ENCODE measurements around the gene FOXL3. TPM values are rescaled to one million over a fixed set of nuclear protein-coding genes. Genes with fewer than 3 reads are reported as not detected.

The FOXL3 gene
- total RNA-seq, 1 experiment from 2014 or later = not detected

GRCh38 chr7:329691-330281, 39.8 kb downstream of the FOXL3 start:
- H3K4me1 ChIP-seq (ENCODE audit: control insufficient read depth in 1 of 2, insufficient read depth in 2 of 2, low read length in 2 of 2) = peaks cover 2 to 8% of the 10 kb centered on the region in 2 experiments; a peak in 2 of 4 replicates
- ATAC-seq = no peak
- RAD21 ChIA-PET (ENCODE audit: low non-redundant PET in 1 of 2, low total read pairs in 2 of 2, uncharacterized antibody in 2 of 2, unreplicated experiment in 2 of 2) = no interaction called here
- TF ChIP-seq SIN3A (IDR thresholded peaks at IDR 0.05; ENCODE audit: low read depth) (no peak), ZNF274 (IDR thresholded peaks at IDR 0.05; ENCODE audit: low read depth, low read length) (no peak)
- H4K20me1 ChIP-seq (ENCODE audit: insufficient read depth) = no peaks in the 10 kb centered on the region
- POLR2A ChIA-PET = no interaction called here
- CTCF ChIA-PET = no interaction called here
- no peaks in the 10 kb centered on the region; the same call in 1 of the 2 replicates for H3K27me3 ChIP-seq (ENCODE audit: insufficient read depth, low read length)
- no peak for DNase-seq (ENCODE audit: low read depth, low spot score)
- no peak overlapping the region for H3K4me2 ChIP-seq (ENCODE audit: low read length)
- no peak overlapping the region for H2AFZ ChIP-seq (ENCODE audit: low read depth, low read length, poor library complexity, severe bottlenecking)
- H3K36me3 ChIP-seq (ENCODE audit: control insufficient read depth in 1 of 2, insufficient read depth in 2 of 2, low read length in 2 of 2) = no peaks in the 10 kb centered on the region
- no peak overlapping the region for H3K4me3 ChIP-seq (replicated peaks in 1 of 2; ENCODE audit: low read depth in 1 of 2, low read length in 2 of 2)
- no peak overlapping the region for H3K9ac ChIP-seq (ENCODE audit: low read length)
- no TSS peak for BruUV-seq (replicated peaks)
- intact Hi-C loops (cut with micrococcal nuclease) = loop anchor here (10.0 kb wide), 1 partner anchor 185 kb away; the partner anchor contains the start of gene PDGFA
- peaks cover 0 to 9% of the 10 kb centered on the region in 2 experiments; a peak in 1 of 4 replicates for H3K9me3 ChIP-seq (ENCODE audit: control insufficient read depth in 1 of 2, insufficient read depth in 1 of 2, low read depth in 1 of 2, low read length in 2 of 2)
- H3K27ac ChIP-seq (ENCODE audit: low read depth, low read length) = no peak overlapping the region
- H3K9me2 ChIP-seq (ENCODE audit: insufficient read depth) = no peaks in the 10 kb centered on the region
- no peaks in the 10 kb centered on the region for H3K79me2 ChIP-seq (ENCODE audit: insufficient read depth, low read length)

DNA sequence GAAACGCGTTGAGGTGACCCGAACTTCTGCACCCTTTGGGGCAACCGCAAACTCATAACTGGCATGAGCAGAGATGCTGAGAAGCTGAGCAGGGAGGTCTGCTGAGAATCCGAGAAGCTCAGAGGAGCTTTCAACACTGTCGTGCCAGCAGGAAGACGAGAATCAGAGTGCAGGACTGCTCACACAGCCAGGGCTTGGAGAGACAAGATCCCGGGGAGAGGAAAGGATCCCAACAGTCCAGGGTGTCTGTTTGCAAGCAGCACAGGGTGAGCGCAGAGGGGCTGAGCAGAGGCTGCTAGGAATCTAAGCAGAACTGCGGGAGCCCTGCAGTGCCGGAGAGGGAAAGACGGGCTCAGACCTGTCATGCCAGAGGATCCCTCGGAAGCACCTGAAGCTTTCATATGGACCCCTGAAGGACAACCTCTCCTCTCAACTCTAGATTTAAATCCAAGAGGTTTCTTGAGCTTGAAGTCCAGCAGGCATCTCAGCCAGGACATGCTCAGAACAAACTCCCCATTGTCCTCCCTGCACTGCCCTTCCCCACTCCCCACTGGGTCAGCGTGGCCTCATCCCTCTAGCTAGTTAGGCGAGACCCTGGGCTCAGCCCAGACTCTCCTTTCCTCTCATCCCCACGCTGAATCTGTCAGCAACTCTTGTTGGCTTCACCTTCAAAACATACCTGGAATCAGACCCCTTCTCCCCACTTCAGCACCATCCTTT, 40.7 kb downstream of the FOXL3 start:
- DNase-seq (ENCODE audit: low read depth, low spot score) = no peak
- Histone ChIP-seq H4K20me1 (ENCODE audit: insufficient read depth) (no peaks in the 10 kb centered on the region), H3K36me3 (ENCODE audit: control insufficient read depth in 1 of 2, insufficient read depth in 2 of 2, low read length in 2 of 2) (no peaks in the 10 kb centered on the region), H3K9me3 (ENCODE audit: control insufficient read depth in 1 of 2, insufficient read depth in 1 of 2, low read depth in 1 of 2, low read length in 2 of 2) (peaks cover 0 to 9% of the 10 kb centered on the region in 2 experiments; a peak in 1 of 4 replicates), H3K9ac (ENCODE audit: low read length) (no peak overlapping the region), H3K4me1 (ENCODE audit: control insufficient read depth in 1 of 2, insufficient read depth in 2 of 2, low read length in 2 of 2) (peaks cover 2 to 8% of the 10 kb centered on the region in 2 experiments; a peak in 2 of 4 replicates), H3K27me3 (ENCODE audit: insufficient read depth, low read length) (no peaks in the 10 kb centered on the region; the same call in 1 of the 2 replicates), H3K79me2 (ENCODE audit: insufficient read depth, low read length) (no peaks in the 10 kb centered on the region), H2AFZ (ENCODE audit: low read depth, low read length, poor library complexity, severe bottlenecking) (no peak overlapping the region), H3K27ac (ENCODE audit: low read depth, low read length) (no peak overlapping the region), H3K4me3 (replicated peaks in 1 of 2; ENCODE audit: low read depth in 1 of 2, low read length in 2 of 2) (no peak overlapping the region), H3K4me2 (ENCODE audit: low read length) (no peak overlapping the region), H3K9me2 (ENCODE audit: insufficient read depth) (no peaks in the 10 kb centered on the region)
- no peak for ATAC-seq
- no TSS peak for BruUV-seq (replicated peaks)
- ChIA-PET RAD21 (ENCODE audit: low non-redundant PET in 1 of 2, low total read pairs in 2 of 2, uncharacterized antibody in 2 of 2, unreplicated experiment in 2 of 2) (interaction anchor here in 1 of 2 experiments (0.5 kb wide), 1 partner anchor 469 kb away, joined by 4 read pairs; no protein-coding TSS in a partner anchor), CTCF (no interaction called here), POLR2A (no interaction called here)
- intact Hi-C loops (cut with micrococcal nuclease) = no loop called here
- TF ChIP-seq TCF7L2 (IDR thresholded peaks at IDR 0.05; ENCODE audit: borderline replicate concordance, extremely low read depth, insufficient read depth, insufficient read length) (no peak), ZFX (IDR thresholded peaks at IDR 0.05) (no peak), REST (IDR thresholded peaks at IDR 0.05; ENCODE audit: low read depth) (no peak), ATF3 (IDR thresholded peaks at IDR 0.05) (no peak), EZH2 (IDR thresholded peaks at IDR 0.05) (no peak), SIN3A (IDR thresholded peaks at IDR 0.05; ENCODE audit: low read depth) (no peak), EZH2phosphoT487 (IDR thresholded peaks at IDR 0.05; ENCODE audit: borderline replicate concordance) (no peak), SRF (IDR thresholded peaks at IDR 0.05; ENCODE audit: low read depth) (no peak), RAD21 (IDR thresholded peaks at IDR 0.05; ENCODE audit: low read depth) (no peak)
- TF ChIP-seq, protein P1, sequence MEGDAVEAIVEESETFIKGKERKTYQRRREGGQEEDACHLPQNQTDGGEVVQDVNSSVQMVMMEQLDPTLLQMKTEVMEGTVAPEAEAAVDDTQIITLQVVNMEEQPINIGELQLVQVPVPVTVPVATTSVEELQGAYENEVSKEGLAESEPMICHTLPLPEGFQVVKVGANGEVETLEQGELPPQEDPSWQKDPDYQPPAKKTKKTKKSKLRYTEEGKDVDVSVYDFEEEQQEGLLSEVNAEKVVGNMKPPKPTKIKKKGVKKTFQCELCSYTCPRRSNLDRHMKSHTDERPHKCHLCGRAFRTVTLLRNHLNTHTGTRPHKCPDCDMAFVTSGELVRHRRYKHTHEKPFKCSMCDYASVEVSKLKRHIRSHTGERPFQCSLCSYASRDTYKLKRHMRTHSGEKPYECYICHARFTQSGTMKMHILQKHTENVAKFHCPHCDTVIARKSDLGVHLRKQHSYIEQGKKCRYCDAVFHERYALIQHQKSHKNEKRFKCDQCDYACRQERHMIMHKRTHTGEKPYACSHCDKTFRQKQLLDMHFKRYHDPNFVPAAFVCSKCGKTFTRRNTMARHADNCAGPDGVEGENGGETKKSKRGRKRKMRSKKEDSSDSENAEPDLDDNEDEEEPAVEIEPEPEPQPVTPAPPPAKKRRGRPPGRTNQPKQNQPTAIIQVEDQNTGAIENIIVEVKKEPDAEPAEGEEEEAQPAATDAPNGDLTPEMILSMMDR (IDR thresholded peaks at IDR 0.05 in 2 of 3, conservative IDR thresholded peaks at IDR 0.05 in 1 of 3; ENCODE audit: borderline replicate concordance in 1 of 3, insufficient read depth in 1 of 3, low read depth in 2 of 3, low read length in 2 of 3) = no peak
- TF ChIP-seq, protein P2, sequence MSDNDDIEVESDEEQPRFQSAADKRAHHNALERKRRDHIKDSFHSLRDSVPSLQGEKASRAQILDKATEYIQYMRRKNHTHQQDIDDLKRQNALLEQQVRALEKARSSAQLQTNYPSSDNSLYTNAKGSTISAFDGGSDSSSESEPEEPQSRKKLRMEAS (IDR thresholded peaks at IDR 0.05) = no peak
